GM18520 (cell line): ENCODE data around the gene ANGPTL2.

Source experiments
- ATAC-seq: cut with Tn5 transposase; IDR thresholded peaks from one replicate; pipeline ENCODE4 v1.9.1; 2021; ENCODE audit not compliant: unreplicated experiment

ANGPTL2 gene

DNA sequence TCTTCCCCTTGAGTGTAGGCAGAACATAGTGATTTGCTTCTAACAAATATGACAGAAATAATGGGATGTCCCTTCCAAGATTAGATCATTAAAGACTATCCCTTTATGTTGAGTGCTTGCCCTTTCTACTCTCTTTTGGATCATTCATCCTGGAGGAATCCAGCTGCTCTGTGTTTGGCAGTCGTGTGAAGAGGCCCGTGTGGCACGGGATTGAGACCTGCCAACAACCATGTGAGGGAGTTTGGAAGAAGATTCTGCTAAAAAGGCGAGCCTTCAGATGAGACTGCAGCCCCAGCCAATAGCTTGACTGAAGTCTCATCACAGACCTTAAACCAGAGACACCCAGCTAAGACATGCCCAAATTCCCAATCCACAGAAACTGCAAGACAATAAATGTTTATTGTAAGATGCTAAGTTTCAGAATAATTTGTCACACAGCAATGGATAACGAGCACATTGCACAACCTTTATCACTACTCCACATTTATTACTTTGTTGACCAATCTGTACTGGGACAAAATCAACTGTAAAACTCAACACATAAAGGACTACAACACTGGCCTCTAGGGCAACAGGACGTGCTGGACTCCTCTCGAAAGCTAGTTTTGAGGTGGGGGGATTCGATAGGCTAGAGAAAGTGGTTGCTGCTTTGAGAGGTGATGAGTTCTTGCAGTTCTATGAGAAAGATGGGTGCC lies 42.8 kb downstream of the ANGPTL2 start:
- no peak for ATAC-seq

DNA sequence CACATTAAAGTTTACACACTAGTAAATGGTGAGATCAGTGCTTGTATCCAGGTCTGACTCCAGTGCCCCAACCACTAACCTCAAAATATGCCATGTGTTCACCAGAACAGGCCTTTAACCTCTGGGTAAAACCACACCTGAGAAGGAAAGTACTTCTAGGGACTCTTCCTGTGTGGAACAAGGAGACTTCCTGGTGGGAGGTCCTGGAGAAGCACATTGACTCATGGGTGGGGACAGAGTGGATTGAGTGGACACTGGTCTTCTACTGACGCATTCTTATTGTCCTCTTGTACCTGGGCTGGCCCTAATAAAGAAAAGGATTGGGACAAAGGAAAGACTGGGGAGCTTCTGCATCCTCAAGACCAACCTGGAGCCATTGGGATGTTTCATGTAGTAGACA lies 43.4 kb downstream of the ANGPTL2 start:
- no peak for ATAC-seq

DNA sequence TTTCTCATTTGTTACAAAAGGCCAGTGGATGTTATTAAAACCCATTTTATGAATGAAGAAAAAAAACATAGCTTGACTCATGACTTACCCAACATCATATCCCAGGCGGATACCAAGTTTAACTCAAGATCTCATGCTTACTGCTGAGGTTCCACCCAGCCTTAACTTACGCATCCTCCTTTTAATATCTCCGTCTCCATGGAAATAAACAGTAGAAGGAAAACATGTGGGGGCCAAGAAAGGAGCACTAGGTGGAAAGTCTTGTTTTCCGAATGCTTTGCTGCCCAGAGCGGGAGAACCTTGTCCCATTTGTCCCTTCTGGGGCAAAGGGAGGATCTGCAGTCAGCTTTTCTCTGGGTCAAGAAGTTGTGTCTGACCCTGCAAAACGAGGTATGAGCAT lies 44.1 kb downstream of the ANGPTL2 start:
- no peak for ATAC-seq

DNA sequence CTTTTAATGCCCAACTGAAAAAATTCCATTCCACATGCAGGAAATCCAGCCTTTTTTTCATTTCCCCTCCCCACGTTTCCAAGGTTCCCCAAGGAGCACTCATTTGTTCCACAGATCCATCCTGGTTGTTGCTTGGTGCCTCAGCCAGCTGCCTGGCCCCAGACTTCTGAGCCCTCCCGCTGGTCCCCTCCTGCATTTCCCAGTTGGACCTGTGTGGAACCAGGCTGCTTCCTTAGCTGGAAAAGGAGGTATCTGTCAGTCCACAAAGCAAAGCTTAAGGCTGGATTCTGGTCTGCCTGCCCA lies 44.8 kb downstream of the ANGPTL2 start:
- no peak for ATAC-seq

DNA sequence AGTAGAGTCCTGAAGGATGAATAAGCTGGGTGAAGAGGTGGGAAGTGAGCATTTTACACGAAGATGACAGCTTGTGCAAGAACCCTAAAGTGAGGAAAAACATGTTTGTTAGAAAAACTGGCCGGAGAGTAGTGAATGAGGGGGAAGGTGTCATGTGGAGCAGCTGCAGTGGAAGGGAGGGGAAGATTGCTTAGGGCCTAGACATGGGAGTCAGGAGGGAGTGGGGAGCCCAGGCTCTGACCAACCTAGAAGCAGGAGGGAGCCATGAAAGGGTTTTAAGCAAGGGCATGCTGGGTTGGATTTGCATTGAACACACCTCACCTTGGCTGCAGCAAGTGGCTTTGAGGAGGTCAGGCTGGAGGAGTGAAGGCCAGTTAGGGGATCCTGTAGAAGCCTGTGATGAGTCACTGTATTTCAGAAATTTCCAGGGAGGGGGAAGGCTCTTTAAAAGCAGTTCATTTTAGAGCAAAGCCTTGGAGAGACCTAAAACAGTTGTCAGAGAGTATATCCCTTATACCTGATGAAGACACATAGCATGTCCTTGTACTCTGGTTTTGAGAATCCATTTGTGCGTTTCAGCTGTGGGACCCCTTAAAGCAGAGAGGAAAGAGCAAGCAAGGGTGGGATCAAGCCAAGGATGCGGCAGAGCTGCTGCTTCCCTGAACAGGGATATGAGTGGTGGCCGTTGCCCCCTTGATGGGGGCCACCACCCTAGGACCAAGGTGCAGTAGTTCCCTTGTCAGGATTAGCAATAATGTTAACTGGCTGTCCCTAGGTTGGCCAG lies 45.4 kb downstream of the ANGPTL2 start:
- ATAC-seq, result no peak

DNA sequence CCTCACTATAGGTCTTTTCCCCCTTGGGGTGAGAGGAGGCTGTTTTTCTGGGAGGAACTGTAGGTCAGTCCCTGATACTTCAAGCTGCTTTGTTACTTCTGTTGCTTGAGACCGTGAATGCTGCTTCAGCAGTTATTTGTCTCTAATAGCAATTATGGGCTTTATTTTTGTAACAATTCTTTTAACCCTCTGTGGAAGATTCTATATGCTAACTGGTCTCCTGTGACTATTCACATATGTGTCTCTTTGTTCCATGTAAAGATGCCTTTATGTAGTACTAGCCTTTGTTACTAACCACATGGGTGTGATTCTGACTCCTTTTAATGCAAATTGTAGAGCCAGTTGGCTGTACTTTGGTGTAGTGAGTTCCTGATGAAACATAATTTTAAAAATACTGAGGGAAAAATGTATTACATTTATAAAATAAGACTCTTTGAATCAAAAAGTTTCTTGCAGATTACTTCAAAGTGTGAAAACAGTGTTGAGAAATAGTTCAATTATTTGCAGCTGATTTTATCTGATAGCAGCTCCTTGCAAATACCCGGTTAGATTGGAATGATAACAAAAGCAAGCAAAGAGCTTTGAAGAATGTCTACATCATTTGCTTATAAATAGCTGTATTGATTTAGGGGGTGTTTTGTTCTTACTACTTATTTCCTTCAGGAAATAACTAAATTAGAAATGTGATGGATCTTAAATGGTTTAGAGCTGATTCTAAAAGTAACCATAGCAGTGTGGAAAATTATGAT lies 46.6 kb downstream of the ANGPTL2 start:
- no peak for ATAC-seq

DNA sequence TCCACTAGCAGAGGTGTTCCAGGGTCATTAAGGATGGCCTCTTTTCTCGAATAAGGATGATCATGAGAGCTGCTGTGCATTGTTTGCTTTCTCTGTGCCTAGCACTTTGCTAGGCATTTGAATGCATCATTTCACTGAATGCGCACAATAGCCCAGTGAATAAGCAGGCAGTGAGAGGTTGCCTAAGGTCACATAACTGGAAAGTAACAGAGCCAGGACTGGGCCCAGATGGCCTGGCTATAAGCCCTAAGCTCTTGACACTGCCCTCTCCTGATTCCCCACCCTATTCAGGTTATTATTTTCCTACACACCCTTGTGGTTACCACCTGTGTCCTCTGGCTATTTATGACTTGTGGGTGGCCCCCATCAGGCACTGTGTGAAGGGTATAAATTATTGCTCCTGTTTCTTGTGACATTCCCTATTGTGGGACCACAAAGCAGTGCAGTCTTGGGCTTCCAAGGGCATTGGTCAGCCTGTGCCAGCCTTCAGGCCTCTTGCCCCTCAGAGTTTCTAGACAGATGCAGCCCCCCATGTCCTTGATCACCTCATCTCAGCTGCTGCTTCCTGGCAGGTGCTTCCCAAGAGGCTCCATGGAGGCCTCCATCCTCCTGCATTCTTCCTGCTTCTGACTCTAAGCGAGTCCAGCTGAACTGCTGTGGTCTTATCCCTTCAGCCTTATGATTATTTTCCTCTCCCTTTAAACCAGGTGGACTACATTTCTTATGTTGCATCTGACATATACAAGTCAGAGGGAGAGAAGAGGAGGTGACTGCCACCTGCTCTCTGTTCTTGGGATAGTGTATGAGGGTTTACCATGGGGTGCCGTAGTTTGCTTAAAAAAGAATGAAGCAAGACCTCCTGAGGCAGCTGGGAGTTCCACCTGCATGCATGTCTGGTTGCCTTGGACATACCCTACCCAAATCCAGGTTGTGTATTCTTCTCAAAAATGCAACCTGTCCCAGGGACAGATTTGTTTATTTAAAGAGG lies 47.6 kb downstream of the ANGPTL2 start:
- no peak for ATAC-seq

DNA sequence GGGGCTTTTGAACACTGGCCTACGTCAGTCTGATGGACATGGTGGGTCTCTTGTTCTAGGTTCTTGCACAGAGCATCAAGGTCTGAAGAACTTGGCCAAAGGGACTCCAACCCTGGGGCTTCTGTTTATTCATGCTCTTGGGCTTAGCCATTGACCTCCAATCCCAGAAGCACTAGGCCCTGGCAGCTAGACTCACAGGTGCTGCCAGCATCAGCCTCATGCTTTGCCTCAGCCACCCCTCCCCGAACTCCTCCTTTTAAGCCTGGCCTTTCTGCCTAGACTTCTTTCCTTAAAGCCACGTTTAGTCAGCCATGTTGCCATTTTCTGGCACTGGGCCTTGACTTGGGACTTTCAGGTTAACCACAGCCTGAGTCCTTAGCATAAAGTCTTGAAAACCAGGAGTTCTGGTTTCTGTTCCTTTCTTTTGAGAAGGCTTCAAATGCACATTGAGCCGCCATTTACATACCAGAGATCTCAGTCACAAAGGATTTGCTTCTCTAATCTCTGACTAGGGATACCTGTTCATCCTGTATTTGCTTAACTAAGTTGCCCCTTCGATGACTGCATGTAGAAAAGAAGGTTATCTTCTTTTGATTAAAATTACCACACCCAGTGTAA lies 54.7 kb downstream of the ANGPTL2 start:
- ATAC-seq, result no peak

DNA sequence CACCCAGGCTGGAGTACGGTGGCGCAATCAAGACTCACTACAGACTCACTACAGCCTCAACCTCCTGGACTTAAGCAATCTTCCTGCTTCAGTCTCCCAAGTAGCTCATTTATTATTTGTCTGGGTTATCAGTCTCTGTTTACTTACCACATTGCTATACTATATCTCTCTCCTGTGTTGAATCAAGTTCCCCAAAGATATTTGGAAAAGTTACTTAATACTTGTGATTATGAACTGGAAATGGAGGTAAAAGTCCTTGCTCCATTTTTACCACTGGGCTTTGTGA lies 55.6 kb downstream of the ANGPTL2 start:
- ATAC-seq, result no peak

DNA sequence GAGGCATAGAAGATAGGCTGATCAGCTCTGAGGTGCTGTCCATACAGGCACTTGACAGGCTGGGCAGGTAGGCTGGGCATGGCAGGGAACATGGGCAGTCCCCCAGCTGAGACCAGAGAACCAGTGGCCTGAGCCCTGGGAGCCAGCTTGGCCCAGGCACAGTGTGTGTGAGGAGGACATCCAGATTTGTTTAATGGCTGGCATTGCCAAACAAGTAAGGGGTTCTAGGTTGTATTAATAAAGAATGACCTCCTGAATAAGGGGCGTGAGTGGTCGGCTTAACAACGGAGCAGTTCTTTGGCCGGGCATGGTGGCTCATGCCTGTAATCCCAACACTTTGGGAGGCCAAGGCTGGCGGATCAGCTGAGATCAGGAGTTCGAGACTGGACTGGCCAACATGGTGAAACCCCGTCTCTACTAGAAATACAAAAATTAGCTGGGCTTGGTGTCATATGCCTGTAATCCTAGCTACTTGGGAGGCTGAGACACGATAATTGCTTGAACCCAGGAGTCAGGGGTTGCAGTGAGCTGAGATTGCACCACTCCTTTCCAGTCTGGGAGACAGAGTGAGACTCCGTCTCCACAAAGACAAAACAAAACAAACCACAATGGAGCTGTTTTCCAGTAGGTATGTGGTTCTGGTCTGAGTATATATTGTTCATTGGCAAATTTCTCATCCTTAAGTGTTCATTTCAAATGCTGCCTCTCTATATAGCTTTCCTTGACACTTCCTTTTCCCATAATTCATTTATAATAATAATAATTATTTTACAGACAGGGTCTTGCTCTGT lies 56.2 kb downstream of the ANGPTL2 start:
- no peak for ATAC-seq

DNA sequence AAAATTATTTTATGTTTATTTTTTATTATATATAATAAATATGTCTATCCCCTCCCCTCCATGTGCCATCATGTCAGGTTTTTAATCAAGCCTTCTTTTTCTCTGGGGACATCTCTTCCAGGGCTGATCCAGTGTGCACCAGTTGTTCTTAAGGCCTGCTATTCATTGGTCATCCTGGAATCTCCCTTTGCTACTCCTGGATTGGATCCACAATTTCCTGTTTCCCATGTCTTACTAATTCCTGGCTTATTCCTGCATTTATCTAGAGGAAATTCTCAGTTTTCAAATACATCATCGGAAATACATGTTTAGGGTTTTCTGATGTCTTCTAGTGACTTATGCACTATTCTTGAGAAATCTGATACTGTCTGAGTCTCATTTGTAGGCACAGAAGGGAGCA lies 56.8 kb downstream of the ANGPTL2 start:
- no peak for ATAC-seq

DNA sequence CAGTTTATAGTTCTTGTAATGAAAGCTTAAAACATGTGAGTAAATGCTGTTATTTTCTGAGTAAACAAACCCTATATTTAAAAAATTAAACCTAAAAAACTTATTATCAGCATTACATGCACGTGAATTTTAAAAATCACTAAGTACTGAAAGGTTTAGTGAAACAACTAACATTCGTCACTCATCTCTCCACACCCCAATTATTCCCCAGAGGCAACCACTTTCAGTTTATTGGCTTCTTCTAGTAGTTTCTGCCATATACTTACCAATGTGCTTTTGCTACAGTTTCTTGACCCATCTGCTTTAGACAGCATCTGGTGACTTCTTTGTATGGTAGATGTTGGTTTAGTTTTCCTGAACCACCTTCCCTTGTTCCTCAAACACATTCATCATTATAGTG lies 58.1 kb downstream of the ANGPTL2 start:
- ATAC-seq, result no peak

DNA sequence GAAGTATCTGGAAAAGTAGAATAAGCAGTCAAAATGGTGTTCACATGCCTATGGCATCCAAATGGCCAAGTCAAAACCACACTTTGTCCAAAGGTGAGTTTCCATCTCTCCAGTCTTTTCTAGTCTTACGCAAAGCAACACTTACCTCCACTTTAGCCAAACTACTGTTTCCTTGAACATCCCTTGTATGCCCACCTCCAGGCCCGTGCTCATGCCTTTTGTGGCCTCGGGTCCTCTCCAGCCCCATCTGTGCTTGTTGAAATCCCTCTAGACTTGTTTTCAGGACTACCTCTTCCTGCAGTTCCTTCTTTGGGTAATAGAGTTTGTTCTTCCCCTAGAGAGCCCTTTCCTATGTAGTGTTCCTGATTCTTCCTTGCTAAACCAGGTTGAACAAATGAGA lies 61.0 kb downstream of the ANGPTL2 start:
- no peak for ATAC-seq

DNA sequence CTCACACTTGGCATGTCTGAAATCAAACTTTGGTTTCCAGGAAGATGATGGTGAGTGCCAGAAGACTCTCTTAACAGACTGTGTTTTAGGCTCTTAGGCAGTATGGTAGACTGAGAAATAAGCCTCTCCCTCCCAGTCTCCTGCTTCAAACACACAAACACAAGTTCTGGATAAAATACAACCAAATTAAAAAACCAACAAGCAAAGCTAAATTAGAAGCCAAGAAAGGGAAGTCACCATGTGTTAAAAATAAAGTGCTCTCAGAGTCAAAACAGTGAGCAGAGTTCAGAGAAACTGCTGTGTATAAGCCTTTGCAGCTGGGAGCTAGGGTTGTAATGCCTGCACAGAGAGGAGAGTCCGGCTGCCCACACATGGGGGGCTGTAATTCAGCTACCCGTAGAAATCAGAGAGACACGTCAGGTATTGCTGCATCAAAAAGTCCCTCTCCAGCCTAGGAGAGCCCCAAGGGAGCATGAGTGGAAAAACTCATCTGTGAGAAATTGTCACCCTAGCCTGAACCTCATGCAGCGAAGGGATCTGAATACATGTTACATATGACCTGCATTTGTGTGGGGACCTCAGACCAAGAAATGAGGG lies 62.6 kb downstream of the ANGPTL2 start:
- ATAC-seq, result no peak

DNA sequence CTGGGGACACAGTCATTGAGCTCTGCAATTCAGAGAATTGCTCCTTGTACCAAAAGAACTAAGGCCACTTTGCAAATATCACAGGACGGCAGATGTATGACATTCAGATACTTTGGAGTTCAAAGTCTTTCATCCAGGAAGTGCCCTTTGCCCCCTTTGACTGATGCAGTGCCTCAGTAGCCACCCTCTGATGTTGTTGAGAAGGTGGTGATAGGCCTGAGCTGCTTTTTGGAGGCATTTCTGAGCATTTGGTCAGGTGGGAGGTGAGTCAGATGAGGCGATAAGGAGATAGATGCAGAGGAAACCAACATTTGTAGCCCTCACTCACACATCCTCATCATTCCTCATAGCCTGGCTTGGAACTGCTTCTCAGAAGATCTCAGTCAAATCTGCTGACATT lies 63.4 kb downstream of the ANGPTL2 start:
- no peak for ATAC-seq

DNA sequence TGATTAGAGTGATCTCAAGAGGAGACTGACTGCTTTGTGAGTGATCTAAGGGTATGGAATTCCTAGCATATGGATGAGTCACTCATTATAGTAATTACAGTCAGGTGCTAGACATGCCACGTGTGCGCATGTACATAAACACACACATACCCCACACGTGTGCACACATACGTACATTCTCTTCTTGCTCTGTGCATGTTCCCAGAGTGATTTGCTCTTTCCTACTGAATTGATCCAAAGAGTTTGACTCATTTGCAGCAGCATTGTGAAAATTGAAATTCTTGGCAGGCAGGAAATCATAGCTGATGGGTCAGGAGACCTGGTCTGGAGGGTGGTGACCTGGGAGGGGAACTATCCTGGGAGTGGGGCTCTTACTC lies 63.8 kb downstream of the ANGPTL2 start:
- ATAC-seq, result no peak

DNA sequence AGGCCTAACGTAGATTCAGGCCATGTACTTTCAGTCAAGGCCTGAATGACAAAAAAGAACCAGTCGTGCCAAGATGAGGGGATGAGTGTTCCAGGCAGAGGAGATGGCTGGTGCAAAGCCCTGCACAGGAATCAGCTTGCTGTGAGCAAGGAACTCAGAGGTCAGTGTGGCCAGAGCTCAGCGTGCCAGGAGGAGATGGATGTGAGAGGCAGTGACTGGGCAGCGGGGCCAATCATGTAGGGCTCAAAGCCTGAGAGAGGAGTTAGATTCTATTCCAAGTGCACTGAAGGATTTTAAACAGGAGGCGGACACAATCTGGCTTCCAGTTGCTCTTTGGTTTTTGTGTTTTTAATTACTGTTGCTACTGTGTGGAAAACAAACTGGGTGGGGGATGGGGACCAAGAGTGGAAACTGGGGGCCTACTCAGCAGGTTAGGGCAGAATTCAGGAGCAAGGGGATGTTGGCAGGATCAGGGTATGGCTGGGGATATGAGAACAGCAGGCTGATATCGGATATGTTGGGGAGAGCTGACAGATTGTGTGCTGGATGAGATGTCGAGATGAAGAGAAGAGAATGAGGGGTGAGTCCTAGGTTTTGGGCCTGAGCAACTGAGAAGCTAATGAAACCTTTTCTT lies 64.3 kb downstream of the ANGPTL2 start:
- no peak for ATAC-seq

DNA sequence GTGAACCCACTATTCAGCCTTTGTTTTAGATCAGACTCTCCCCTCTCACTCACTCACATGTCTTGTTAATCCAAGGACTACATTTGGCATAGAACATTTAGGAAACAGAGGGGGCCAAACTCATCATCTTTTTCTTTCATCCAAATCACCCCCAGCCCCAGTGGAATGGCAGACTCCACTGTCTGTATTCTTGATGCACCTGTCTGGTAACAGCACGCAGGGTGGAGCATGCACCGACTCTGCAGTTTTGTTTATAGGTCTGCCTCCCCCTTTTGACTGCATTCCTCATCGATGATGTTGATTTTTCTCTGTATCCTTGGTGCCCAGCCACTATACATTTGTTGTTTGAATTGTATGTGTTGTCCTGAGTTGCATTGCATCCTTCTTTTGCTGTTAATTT lies 66.0 kb downstream of the ANGPTL2 start:
- no peak for ATAC-seq

DNA sequence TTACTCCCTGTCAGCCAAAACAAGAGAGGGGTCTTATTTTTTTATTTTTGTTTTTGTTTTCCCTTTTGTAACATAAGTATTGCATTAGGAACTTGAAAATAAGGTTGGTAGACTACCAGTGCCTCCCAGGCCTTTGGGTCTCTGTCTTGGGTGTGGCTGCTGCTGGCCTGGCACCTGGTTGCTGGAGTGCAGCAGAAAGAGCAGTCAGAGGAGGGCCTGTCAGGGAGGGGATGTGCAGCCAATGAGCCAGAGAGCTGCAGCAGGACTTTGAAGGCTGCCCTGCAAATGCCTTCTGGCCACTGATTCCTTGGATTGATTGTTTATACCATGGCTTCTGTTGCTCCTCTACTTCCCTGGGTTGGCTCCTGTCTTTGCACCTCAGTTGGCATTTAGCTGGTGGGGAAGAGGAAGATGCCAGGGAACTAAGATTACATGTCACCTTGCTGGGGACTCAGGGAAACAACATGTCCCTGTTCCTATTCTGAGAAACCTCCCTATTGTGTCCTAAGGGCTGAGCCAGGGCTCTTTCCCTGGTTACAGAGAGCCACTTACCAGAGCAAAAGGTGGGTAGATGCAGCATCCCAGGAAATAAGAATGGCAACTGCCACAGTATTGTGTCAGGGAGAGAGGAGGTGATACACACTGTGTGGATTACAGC lies 66.6 kb downstream of the ANGPTL2 start:
- no peak for ATAC-seq
